ENCODE measurements around the gene RYR3.
"Not testable (repeated sequence)": the region's sequence is repeated elsewhere in the genome, so short reads cannot be mapped to it uniquely, and the experiment has no call there.

The RYR3 gene

GRCh38 chr15:33508703-33509102, 197.9 kb downstream of the RYR3 start:
- no peak for DNase-seq (ENCODE audit: low read depth in 2 of 2)

GRCh38 chr15:33515121-33515520, 204.4 kb downstream of the RYR3 start:
- no peak for DNase-seq (ENCODE audit: low read depth in 2 of 2)

- no peak for DNase-seq (ENCODE audit: low read depth in 2 of 2)
Observed at GRCh38 chr15:33516563-33516962, 205.8 kb downstream of the RYR3 start.

GRCh38 chr15:33517944-33518343, 207.2 kb downstream of the RYR3 start:
- DNase-seq (ENCODE audit: low read depth in 2 of 2) = no peak

- no peak for DNase-seq (ENCODE audit: low read depth in 2 of 2)
Observed at GRCh38 chr15:33518421-33518820, 207.7 kb downstream of the RYR3 start.

GRCh38 chr15:33524274-33524673, 213.5 kb downstream of the RYR3 start:
- DNase-seq (ENCODE audit: low read depth in 2 of 2) = no peak

GRCh38 chr15:33526532-33526931, 215.8 kb downstream of the RYR3 start:
- no peak for DNase-seq (ENCODE audit: low read depth in 2 of 2)

GRCh38 chr15:33533197-33533596, 222.4 kb downstream of the RYR3 start:
- no peak for DNase-seq (ENCODE audit: low read depth in 2 of 2)

- no peak for DNase-seq (ENCODE audit: low read depth in 2 of 2)
Observed at GRCh38 chr15:33534642-33535041, 223.9 kb downstream of the RYR3 start.

- no peak for DNase-seq (ENCODE audit: low read depth in 2 of 2)
Observed at GRCh38 chr15:33535135-33535534, 224.4 kb downstream of the RYR3 start.

- no peak for DNase-seq (ENCODE audit: low read depth in 2 of 2)
Observed at GRCh38 chr15:33539825-33540573, 229.2 kb downstream of the RYR3 start.

GRCh38 chr15:33543957-33544356, 233.2 kb downstream of the RYR3 start:
- no peak for DNase-seq (ENCODE audit: low read depth in 2 of 2)

GRCh38 chr15:33545866-33546265, 235.1 kb downstream of the RYR3 start:
- DNase-seq (ENCODE audit: low read depth in 2 of 2) = no peak

GRCh38 chr15:33547876-33548275, 237.1 kb downstream of the RYR3 start:
- DNase-seq (ENCODE audit: low read depth in 2 of 2) = no peak

- DNase-seq (ENCODE audit: low read depth in 2 of 2) = no peak
Observed at GRCh38 chr15:33551860-33552259, 241.1 kb downstream of the RYR3 start.

GRCh38 chr15:33553157-33553556, 242.4 kb downstream of the RYR3 start:
- DNase-seq (ENCODE audit: low read depth in 2 of 2) = no peak

- DNase-seq (ENCODE audit: low read depth in 2 of 2) = no peak
Observed at GRCh38 chr15:33559207-33559890, 248.6 kb downstream of the RYR3 start.

- DNase-seq (ENCODE audit: low read depth in 2 of 2) = no peak
Observed at GRCh38 chr15:33561407-33561806, 250.6 kb downstream of the RYR3 start.

GRCh38 chr15:33561967-33562366, 251.2 kb downstream of the RYR3 start:
- no peak for DNase-seq (ENCODE audit: low read depth in 2 of 2)

GRCh38 chr15:33565094-33565493, 254.3 kb downstream of the RYR3 start:
- no peak for DNase-seq (ENCODE audit: low read depth in 2 of 2)

- no peak for DNase-seq (ENCODE audit: low read depth in 2 of 2)
Observed at GRCh38 chr15:33567652-33568051, 256.9 kb downstream of the RYR3 start.

- no peak for DNase-seq (ENCODE audit: low read depth in 2 of 2)
Observed at GRCh38 chr15:33569036-33569435, 258.3 kb downstream of the RYR3 start.

- DNase-seq (ENCODE audit: low read depth in 2 of 2) = not testable (repeated sequence)
Observed at GRCh38 chr15:33577911-33578310, 267.1 kb downstream of the RYR3 start.

Data from stimulated activated CD4-positive, alpha-beta T cell treated with anti-CD3 and anti-CD28 coated beads, Interleukin-1b, Interleukin-23, amount 100 ng/mL, for 4 hours (primary cell).